ENCODE data around the gene ERICH3.

Gene ERICH3, protein sequence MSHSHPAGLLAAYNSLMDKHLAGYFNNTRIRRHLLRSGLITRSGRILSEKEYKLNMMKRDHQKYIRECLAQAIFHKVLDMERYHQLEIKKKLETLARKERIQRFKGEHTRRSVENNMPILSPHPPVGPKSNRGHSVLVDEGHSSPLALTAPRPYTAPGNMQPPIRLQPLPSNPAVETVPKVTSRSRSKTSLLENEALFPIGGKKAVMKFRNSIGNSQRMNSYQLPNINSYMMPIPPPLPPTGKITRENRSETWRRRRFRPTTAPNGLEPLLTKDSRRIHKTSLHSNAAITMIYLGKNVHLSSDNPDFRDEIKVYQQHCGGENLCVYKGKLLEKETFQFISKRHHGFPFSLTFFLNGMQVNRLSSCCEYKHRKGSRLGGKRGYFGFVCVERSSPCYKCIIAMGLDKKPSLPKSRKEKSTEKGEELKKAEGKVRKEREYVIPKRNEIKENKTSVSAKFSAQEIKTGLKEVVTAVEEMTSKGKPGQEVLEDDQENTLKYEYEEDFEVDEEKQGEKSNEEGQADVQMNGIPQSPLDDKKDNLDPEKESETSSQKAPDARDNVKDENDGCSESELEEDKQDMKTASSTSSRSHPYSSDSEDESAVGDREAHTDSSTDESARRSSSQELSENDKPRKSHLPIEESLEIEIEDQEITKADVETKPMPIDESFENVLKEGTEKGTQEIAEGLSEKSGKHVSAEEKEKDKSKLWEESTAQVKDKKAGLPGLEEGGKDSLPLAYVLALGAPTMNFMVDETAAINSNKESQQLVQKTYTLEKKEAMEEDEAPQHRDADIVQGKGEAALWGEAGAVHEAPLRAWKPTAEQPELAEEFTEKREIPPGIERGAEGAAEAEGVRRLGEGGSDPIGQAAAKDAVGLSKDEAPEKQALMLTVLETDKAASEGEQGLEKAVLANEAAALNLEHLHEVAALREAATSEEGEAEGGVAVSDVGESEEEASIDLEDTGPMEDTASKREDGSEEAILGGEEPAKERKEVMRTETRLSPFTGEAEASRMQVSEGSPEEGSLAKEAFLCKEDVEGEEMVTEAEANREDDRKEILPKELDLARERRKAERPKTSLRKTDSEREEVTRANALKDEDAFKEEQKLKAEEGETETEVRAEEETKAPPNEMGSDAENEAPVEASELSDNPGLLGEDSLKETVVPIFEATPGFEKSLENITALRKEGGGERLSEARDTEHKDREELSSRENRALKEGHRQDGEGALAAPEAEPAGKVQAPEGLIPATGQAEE (N-terminal part only)

DNA sequence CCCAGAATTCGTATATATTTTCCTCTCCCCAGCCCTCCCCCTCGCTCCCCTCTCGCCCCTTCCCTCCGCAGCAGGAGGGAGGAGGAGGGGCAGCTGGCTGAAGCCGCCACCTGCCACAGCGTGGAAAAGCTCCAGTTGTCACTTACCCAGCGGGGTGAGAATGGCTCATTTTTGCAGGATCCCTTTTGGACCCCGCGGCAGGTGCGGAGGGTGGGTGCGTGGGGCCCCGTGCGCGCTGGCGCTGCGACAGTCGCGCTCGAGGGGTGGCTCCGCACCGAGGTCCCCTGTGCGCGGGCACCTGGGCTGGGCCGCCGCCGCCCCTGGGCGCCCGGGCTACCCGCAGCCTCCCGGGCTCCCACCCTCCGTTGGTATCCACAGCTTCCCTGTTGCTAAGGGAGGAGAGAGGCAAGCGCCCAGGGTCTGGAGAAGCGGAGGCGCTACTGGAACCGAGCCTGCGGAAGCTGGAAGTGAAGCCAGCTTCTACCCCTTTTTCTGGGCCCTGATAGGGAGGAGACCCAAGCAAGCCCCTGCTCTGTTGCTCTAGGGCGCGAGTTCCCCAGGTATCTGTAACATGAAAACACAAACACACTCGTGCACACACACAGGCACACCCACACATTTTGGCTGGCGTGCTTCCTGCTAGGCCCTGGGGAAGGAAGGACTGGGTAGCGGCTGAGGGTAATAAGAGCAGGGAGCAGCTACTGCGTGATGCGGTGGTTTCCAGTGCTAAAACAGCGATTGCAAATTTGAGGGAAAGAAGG, at the start of gene ERICH3:
TSS of gene ERICH3 (minus strand) at position 442 of the 761 bp plus-strand sequence. CDS start at position 169, 273 bp downstream.
- DNase-seq = no peak

DNA sequence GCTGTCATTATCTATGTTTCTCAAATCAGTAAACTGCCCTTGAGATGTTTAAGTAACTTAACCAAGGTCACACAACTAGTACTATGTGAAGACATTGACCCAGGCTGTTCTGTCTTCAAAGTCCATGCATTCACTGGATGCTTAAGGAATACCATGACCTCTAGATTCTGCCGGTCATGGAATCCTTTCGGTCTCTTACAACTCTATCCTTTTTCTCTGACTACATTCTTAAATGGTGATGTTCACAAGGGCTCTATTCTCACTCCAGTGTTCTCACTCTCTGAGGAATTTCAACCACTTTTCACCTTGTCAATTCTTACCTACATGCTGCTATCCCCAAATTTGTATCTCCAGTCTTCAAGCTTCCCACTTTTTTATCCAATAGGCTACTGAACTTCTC, 44.0 kb upstream of the ERICH3 start:
- no peak for DNase-seq

DNA sequence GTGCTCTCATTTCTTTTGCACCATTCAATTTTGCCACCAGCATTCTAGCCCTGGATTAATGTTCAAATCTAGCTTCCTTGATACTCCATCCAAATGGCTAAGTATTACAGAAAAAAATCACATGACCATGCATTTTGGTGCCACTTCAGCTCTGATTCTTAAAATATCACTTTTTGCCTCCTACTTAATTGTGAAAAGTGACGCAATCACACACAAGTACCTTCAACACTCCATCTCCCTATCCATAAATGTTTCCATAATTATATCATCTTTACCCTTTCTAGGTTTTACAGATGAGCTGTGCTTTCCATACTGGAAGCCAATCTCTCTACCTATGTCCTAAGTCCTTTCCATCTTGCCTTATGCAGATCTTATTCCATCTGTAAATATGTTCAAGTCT, 43.2 kb upstream of the ERICH3 start:
- DNase-seq = no peak

DNA sequence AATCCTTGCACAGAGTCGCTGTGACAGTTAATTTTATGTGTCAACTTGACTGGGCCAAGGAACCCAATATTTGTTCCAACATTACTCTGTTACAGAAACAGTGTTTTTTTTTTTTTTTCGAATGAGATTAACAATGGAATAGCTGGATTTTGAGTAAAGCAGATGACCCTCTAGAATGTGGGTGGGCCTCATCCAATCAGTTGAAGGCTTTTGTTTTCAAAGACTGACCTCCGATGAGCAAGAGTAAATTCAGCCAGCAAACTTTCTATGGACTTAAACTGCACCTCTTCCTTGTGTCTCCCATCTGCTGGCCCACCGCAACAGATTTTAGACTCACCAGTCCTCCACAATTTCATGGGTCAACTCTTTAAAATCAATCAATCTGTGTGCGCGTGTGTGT, 42.2 kb upstream of the ERICH3 start:
- no peak for DNase-seq

DNA sequence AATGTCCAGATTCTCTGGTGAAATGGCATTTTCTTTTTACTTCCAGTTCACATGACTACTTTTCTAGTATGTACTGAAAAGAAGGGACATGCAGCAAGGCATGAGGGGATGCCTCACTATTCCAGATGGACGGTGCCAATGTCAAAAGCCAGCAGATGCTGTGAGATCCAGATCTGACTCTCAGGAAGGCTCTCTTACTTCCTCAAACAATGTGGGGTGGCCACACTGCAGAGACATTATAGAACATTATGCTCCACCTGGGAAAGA, 41.6 kb upstream of the ERICH3 start:
- no peak for DNase-seq

DNA sequence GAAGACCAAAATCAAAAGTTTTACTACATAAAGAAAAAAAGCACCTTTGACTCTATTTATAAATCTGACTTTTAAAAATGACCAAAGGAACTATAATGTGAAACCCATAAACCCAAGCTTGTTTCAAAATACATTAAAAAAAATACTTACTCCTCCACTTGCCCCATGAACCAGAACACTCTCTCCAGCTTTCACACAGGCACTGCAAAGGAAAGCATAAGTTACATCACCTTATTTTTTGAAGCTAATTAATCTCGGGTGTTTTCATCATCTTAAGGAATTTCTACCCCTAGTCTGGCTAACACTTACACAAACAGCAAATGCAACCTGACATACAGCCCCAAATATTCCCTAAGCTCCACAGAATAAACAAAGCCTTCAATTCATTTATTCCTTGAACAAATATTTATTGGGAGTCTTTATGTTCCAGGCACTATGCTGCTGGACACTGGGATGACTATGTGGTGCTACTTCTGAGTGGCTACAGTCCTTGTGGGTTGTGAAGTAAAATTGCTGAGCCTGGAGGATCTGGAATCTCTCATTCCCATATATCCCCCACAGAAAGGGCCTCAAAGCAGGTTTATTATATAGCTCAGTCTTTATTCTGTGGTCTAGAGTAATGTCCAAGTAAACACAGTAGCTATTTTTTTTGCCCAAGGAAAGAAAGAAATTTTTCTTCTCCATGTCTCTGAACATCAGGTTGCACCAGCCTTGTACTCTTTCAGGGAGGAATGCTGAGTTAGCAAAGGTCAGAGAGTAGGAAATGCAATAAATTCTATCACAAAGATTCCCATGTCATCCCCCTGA, 41.0 kb upstream of the ERICH3 start:
- no peak for DNase-seq

DNA sequence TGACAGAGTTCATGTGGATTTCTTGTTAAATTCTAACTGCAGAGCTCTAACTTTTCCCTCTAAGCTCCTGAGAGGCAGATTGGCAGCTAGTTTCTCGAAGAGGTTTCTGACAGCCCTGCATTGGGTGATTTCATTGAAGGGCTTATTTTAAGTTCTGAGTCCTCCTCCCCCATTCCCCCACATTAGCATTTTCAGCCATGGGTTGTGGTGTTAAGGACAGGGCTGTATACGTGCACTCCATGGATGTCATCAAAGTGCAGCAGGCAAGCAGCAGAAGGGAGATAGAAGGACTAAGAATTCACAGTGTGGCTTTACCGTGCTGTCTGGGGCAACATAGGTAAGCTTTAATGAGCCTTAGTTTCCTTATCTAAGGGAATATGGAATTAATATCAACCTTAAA, 40.3 kb upstream of the ERICH3 start:
- DNase-seq = no peak

DNA sequence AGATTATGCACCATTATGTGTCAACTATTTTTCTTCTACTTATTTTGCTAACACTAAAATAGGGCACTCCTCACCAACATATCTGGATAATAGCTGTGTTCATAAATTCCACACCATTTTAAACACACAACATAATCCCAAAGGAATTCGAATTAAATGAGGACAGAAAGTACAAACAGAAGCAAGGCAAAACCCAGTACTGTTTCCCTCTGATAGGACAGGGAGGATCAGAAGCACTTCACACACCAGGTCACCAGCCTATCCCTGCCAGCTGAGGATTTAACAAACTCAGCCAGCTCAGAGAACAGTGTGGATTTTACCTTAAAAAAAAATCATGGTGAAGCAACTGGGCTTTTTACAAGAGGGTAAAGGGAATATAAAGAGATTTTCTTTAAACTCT, 39.3 kb upstream of the ERICH3 start:
- DNase-seq = no peak

DNA sequence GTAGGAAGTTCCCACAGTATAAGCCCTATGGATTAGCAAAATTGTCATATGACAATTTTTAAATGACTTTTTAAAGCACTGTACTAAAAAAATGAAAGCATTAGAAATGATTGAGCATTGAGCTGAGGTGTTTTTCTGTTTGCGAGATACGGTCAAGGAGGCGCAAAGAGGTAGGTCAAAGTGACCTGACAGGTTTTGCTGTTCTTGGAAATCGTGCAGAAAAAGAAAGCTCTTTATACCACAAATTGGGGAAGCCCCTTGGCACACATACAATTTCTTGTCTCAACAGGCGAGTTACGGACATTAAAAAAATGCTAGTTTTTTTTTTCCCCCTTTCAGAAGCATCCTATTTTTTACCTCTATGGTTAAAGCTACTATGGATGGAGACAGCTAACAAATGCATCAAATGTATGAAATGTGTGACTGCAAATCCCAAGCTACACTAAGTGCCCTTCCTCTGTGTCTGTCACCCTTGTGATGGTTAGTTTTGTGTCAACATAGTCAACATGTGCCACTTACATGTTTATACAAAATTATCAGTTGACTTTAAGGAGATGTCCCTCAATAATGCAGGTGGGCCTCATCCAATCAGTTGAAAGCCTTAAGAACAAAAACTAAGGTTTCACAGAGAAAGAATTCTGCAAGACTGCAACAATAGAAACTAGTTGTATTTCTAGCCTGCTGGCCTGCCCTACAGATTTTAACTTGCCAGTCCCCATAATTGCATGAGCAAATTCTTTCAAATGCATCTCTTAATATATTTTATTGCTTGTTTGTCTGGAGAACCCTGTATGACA, 30.0 kb upstream of the ERICH3 start:
- no peak for DNase-seq

DNA sequence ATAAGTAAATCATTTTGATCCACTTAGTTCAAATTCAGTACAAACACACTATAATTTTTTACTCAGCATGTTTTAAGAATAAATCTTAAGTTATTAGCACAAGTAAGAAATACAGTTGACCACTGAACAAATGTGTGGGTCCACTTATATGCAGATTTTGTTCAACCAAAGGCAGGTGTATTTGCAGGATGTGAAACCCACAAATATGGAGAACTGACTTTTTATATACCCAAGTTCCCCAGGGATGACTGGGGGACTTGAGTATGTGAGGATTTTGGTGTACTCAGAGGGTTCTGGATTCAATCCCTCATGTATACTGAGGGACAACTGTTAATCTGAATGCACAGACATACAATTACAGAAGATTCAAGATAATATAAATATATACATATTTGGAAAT, 25.7 kb upstream of the ERICH3 start:
- DNase-seq = no peak

DNA sequence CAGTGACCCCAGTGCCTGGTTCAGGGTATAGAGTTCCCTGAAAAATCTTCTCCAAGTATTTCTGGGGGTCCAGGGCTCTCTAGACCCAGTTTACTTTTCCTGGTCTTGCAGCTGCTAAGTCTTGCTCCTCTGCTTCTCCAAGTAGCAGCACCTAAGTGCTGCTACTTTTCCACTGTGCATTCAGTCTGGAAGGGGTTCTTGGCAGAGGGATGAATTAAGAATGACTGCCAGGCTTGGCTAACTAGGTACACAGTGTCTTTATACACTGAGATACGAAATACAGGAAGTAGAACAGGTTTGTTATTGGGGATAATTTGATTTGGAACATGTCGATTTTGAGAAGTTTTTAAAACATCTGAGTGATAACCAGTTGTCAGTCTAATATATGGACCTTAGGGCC, 24.2 kb upstream of the ERICH3 start:
- no peak for DNase-seq

DNA sequence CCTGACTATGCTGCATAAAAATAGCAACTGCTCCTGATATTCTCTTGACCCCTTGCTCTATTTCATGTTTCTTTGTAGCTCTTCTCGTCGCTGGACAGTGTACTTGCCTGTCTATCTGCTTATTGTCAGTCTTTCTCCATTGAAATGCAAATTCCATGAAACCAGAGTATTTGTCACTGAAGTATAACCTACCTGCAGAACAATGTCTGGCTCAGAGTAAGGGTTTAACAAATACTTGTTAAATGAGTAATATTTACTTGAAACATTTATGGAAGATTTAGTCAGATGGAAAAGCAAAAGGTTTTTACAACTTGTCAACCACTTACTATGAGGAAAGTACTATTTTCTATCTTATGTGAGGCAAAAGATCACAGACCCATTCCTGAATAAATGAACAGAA, 19.9 kb upstream of the ERICH3 start:
- no peak for DNase-seq

DNA sequence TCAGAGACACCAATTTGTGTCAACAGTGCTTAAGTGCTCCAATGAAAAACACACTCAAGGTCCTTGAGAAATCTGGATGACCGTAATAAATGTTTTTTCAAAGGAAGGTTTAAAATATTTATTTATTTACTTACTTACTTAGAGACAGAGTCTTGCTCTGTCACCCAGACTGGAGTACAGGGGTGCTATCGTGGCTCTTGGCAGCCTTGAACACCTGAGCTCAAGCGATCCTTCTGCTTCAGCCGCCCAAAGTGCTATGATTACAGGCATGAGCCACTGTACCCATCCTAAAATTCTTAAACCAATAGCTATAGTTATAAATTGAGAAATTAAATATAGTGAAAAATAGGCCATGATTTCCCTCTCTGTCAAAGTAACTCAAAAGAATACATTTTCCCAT, 17.3 kb upstream of the ERICH3 start:
- no peak for DNase-seq

DNA sequence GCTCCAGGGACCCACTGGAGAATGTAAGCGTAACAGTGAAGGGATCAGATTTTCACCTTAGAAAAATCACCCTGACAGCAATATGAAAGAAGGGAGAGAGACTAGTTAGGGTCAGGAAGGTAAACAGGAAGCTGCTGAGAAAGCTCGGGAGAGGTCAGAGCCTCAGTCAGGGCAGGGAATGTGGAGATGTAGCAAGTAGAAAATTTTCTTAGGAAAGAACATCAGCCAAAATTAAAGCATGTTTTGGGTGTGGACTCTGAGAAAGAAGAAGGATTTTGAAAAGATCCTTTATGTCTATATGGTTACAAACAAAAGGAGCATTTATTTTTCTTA, 16.7 kb upstream of the ERICH3 start:
- DNase-seq = no peak

DNA sequence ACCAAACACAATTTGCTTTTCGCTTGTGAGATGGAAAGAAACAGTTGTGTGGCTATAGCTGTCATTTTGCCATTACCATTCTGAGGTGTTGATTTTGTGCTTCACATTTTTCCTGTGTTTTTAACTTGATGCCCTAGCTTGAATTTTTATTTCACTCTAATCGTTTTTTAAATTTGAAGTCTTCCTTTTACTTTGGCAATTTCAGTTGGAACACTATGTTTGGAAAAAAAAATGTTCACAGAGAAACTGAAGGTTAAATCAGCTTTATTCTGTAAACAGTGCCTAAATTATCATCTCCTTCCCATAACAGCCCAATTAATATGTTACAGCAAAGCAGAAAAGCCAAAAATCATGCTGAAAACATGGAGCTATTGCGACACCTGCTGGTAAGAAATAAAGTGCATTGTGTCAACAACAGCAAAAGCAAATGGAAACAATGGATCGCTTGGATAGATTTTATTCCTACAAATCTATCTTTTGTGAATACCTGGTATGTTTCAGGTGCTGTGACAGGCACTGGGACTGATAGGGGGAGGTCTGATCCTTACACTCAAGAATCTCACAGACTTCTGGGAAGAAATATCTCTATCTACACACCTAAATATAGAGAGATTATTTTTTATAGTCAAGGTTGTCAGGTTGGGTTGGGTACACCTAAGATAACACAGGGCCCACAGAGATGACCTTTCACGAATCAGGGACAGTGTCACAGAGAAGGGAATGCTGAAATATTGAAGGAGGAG, 16.2 kb upstream of the ERICH3 start:
- DNase-seq = no peak

DNA sequence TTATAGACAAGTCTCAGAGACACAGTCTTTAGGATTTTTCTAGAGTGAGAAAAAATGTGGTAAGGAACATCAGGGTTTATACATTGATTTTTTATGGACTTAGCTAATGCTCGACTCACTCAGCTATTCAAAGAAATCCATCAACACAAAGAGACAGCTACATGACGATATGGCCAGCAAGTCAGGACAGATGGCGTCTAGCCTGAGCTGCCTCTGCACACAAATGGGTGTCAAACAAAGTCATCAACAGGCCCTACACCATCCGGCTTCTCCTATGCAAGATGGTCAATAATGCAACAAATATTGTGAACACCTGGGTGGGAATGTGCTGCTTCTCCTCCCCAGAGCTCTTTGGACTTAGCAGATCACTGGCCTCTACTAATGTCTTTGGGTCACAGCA, 13.3 kb upstream of the ERICH3 start:
- DNase-seq = no peak

DNA sequence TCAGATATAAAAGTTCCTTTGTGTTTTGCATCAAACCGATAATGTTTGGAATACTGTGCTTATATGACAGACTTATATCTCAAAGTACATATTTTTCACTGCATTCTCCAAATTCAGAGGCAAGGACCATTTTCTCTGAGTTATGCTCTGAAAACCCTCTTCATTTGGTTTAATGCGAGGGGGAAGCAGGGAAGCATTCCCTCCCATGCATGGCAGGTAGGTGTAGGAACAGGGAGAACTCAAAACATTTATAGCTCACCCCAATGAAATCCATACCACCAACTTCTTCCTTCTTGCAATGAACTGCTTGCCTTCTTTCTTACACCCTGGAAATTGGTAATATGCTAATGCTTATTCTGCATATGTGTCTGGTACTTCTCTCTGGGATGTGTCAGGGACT, 10.7 kb upstream of the ERICH3 start:
- no peak for DNase-seq

DNA sequence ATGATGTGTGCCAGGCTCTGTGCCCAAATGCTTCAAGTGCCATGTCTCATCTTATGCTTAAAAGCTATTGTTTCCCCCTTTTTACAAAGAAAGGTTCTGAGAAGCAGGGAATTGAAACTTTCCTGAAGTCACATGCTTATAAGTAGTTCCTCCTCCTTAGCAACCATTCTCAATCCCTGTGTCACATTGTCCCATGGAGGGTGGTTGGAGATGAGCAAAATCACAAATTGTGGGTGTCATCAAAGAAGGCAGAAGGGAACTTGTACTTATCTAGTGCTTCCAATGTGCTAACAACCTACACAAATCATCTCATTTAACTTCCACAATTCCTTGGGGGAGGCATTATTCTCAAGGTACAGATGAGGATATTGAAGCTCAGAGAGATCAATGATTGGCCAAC, 10.1 kb upstream of the ERICH3 start:
- no peak for DNase-seq

DNA sequence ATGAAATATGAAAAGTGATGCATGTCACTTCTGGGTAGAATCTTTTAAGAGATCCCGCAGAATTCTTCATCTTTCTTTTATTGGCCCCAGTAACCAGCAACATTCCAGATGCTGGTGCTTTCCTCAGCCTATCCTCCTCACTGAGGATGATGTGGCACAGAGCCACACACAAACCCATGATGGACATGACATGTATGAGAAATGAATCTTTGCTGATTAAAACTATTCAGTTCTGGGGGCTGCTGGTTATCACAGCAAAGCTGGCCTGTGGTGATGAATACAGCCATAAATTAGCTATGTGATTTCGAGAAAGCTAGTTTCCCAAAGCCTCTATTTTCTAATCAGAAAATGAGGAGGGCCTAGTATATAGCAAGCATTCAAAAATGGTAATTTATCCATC, 8.3 kb upstream of the ERICH3 start:
- DNase-seq = no peak

DNA sequence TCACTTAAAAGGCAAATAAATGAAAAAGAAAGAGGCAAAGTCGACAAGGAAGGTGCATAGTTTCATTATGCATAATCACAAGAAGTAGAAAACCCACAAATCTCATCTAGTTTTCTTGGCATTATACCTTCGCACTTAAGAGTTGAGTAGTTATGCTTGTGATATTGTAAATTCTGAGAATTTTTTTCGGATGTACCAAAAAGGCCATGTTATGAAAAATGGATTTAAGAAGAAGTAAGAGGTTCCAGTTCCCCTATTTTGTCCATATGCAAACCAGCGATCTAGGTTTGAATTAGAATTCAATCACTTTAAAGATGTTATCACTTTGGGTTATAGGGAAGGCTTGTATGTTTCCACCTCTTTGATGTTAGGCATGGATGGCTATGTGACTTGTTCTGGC, 7.9 kb upstream of the ERICH3 start:
- DNase-seq = no peak

DNA sequence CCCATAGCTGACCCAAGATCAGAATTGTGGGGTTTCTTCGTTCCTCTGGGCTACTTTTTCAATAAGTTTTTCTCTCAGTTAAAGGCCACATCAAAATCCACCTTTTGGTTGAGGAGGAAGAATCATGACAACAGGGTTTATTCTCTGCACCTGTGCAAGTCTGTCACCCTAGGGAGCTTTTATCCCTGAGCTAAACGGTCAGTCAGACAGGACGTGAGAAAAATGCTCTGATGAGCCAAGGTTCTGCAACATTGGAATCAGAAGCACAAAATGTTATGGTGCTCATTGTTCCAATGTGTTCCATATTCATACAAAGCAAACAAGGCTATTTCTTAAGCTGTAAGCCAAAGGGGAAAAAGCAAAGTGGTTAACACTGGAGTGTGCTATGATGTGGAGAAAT, 7.4 kb upstream of the ERICH3 start:
- no peak for DNase-seq

Data from GF-D8 (cell line).